ENCODE results near the gene DYSF. TPM values are rescaled to one million over a fixed set of nuclear protein-coding genes. Genes with fewer than 3 reads are reported as not detected.
A peak's percentile ranks its signal among the peaks of the same experiment; 100 is the strongest.

The DYSF gene
- total and polyA plus RNA-seq, 3 donors from 2014 or later: 6.8 to 10.9 (median 8.9) TPM

DNA sequence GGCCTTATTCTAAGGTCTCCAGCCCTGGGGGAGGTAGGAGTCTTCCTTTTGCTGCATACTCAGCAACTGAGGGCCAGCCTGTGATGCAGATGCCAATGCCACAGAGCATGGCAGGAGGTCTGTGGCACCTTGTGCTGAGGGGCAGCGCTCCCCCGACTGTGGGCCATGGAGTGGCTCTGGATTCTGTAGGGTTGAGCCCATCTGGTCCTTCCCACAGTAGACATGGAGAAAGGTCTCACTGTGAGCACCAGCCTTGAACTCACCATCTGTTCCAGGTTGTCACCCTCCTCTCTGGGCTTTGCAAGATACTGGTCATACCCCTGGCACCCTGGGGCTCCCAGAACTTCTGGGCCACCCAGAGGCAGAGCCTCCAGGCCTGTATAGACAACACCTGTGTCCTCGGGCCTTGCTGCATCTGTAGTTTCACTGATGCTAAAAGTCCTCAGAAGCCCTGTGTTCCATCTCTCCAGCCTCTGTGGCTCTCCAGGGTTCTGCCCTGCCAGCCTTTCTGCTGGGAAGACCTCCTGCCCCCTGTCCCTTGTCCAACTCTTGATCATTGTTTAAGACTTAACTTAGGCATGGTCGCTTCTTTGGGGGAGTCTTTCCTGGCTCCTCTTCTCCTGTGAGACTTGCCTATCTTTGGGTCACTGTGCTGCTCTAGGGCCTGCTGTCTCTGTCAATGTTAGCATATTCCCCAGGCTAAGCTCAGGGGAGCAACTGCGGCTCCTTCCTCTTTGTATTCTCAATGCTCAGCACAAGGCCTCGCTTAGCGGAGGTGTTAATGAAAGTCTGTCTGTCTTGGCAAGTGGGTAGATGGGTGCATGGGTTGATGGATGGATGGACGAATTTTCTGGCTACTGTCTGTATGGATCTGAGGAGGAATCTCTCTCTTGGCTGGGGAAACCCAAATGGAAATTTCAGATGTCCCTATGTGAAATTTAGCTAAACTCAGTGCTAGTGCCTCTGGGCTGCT lies 160.9 kb downstream of the DYSF start:
- no peak for TF ChIP-seq POLR2A (IDR thresholded peaks at IDR 0.05)
- TF ChIP-seq CTCF (IDR thresholded peaks at IDR 0.05): no peak
- DNase-seq: peak; percentile 4
- H3K36me3 ChIP-seq (ENCODE audit: low read depth, missing control alignments): no peaks in the 10 kb centered on the region
- H3K27me3 ChIP-seq: no peaks in the 10 kb centered on the region
- intact Hi-C loops (cut with DNase I; ENCODE audit: low total_unique reads): no loop called here
- H3K4me1 ChIP-seq: peaks cover 20% of the 10 kb centered on the region
- peak overlapping the region in 1 of 2 donors; percentile 73 for H3K27ac ChIP-seq
- H3K4me3 ChIP-seq: no peak overlapping the region
- WGBS, 2 donors: 85 to 91% methylated on average over 6 to 8 of the region's 8 CpGs
- H3K9me3 ChIP-seq: no peaks in the 10 kb centered on the region

DNA sequence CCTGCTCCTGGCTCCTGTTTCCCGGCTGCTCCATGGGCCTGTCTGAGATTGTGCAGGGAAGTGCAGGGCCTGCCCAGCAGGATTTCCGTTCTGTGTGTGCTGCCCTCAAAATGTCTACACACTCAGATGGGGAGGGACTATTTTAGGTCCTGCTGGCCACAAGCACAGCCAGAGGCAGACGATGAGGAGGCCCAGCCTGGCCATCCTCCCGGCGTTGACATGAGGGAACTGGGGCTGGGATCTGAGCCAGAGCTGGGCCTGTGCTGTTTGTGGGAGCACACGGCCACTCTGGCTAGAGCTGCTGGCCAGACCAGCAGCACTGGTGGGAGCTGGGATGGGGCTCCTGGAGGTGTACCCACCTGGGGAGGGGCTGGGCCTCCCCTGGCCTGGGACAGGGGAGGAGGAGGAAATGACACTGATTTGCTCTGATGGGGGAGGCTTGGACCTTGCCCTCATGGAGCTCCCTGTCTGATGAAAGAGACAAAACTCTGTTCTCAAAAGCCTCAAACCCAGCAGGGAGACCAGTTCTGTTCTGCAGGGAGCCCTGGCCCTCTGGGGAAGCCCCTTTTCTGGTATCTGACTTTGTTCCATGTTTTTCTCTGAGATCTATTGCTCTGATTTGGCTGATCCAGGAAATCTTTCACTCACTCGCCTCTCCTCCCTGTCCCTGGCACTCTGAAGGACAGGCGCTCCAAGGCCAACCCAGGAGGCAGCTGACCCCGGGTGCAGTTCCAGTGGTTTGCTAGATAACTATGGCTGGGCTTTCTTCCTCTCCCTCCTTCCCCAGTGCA lies 161.8 kb downstream of the DYSF start:
- intact Hi-C loops (cut with DNase I; ENCODE audit: low total_unique reads): no loop called here
- Histone ChIP-seq H3K4me1 (peaks cover 24% of the 10 kb centered on the region), H3K36me3 (ENCODE audit: low read depth, missing control alignments) (no peaks in the 10 kb centered on the region), H3K9me3 (no peaks in the 10 kb centered on the region), H3K4me3 (no peak overlapping the region), H3K27me3 (no peaks in the 10 kb centered on the region), H3K27ac (peak overlapping the region; percentile 37 to 73)
- WGBS, 2 donors: 30 to 48% methylated on average over 7 to 9 of the region's 9 CpGs
- no peak for TF ChIP-seq CTCF (IDR thresholded peaks at IDR 0.05)
- TF ChIP-seq POLR2A (IDR thresholded peaks at IDR 0.05): no peak
- peak; percentile 76 for DNase-seq

DNA sequence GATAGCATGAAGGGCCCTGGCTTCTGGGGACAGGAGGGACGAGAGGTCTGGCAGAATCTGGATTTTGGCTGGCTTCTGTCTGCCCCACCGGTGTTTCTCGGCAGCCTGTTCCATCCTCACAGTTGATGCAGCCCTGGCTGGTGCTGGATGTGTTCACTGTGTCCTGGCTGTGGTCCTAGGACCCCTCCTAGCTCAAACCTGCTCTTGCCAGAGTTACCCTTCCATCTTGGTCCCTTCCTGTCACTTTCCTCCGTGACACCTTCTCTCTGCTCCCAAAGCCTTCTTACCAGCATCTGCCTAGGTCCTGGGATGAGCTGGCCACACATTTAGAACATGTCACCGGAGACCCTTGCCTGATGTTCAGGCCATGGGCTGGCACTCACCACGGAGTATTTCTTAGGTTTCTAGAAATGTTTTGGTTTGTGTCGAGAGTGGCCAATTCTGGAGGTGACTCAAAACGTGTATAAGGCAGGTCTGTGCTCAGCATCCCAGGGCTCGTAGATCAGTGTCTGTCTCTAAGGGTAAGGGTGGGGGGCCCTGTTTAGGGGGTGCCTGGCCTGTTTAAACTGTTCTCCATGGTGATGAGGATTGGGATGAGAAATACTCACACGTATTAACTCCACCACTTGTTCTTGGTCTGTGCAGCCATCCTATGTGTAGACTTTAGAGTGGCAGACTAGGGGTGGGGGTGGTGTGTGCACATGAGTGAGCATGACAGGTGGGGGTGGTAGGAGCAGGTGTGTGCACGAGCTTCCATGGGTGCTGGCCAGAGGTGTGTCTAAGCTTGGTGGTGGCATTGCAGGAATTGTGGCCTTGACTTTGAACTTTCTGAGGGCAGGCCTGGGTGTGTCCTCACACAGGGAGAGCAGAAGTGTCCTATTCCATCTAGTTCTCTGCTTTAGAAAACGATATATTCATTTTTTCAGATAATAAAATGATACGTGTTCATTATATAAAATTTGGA lies 162.7 kb downstream of the DYSF start:
- TF ChIP-seq POLR2A (IDR thresholded peaks at IDR 0.05) (no peak), CTCF (IDR thresholded peaks at IDR 0.05) (no peak)
- no peaks in the 10 kb centered on the region for H3K36me3 ChIP-seq (ENCODE audit: low read depth, missing control alignments)
- H3K27ac ChIP-seq: peak overlapping the region in 1 of 2 donors; percentile 73
- H3K27me3 ChIP-seq: no peaks in the 10 kb centered on the region
- WGBS, 2 donors: 72 to 80% methylated on average over 12 to 13 of the region's 13 CpGs
- no peaks in the 10 kb centered on the region for H3K9me3 ChIP-seq
- H3K4me3 ChIP-seq: no peak overlapping the region
- DNase-seq: peak; percentile 8
- intact Hi-C loops (cut with DNase I; ENCODE audit: low total_unique reads): no loop called here
- H3K4me1 ChIP-seq: peaks cover 25% of the 10 kb centered on the region

GRCh38 chr2:71617266-71617665 lies 163.9 kb downstream of the DYSF start:
- H3K9me3 ChIP-seq: no peaks in the 10 kb centered on the region
- H3K36me3 ChIP-seq (ENCODE audit: low read depth, missing control alignments): no peaks in the 10 kb centered on the region
- 93 to 99% methylated on average over 5 of the region's 5 CpGs for WGBS, 2 donors
- no peaks in the 10 kb centered on the region for H3K27me3 ChIP-seq
- H3K4me3 ChIP-seq: no peak overlapping the region
- intact Hi-C loops (cut with DNase I; ENCODE audit: low total_unique reads): no loop called here
- H3K4me1 ChIP-seq: peaks cover 25% of the 10 kb centered on the region
- peak; percentile 6 for DNase-seq
- TF ChIP-seq CTCF (IDR thresholded peaks at IDR 0.05) (no peak), POLR2A (IDR thresholded peaks at IDR 0.05) (no peak)
- no peak overlapping the region for H3K27ac ChIP-seq
